Muscle of arm (tissue), 12 donors: ENCODE results near the gene CACNA1D. TPM values are rescaled to one million over a fixed set of nuclear protein-coding genes. Genes with fewer than 3 reads are reported as not detected.
A peak's percentile ranks its signal among the peaks of the same experiment; 100 is the strongest.

ENCODE experiments used
- DNase-seq: peaks from one replicate; pipeline ENCODE4 v3.0.0-alpha.2; 2013
- polyA plus RNA-seq, 12 donors: library from polyadenylated mRNA; unstranded; fragments of 120-200 nt; gene quantifications; one replicate each; pipeline ENCODE4 v1.2.1, GENCODE V29; 2013; ENCODE audit not compliant: insufficient read length in 12 of 12

CACNA1D gene
- polyA plus RNA-seq, 12 donors = 1.5 to 18.8 (median 2.2) TPM; not detected in 1

DNA sequence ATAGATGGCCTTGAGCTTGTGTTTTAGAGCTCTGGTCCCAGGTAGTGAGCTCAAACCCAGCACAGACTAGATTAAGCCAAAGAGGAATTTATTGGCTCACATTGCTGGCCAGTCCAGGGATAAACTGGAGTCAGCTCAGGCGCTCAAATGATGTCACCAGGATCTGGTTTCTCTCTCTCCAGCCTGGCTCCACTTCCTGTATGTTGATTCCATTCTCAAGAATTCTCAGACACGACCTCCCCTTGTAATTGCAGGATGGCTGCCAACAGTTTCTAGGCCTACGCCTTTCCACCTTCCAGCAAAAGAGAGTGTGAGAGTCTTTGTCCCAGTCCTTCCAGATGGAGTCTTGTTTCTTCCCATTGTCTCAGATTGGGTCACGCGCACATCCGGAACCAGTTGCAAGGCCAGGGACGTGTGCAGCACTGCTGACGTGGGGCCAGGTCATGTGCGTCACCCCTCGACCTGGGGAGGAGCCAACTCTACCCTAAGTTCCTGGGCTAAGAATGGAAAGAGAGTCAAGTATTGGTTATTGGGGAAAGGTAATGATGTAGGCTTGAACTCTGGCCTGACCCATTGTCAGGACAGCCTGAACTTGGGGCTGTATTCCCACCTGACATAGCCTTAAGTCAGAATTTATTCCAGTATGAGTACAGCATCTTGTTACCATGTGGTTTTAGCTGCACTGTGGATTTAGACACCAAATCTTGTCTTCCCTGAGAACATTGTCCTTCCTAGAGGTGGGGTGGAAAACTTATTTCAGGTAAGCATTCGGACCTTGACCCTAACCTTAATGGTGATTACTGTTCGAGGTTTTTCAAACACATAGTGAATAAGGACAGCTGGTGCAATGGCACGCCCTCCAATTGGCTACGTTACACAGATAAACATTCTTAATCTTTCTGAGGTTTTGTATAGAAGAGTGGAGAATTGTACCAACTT is 31.6 kb downstream of the CACNA1D start:
- peak; percentile 69 for DNase-seq

DNA sequence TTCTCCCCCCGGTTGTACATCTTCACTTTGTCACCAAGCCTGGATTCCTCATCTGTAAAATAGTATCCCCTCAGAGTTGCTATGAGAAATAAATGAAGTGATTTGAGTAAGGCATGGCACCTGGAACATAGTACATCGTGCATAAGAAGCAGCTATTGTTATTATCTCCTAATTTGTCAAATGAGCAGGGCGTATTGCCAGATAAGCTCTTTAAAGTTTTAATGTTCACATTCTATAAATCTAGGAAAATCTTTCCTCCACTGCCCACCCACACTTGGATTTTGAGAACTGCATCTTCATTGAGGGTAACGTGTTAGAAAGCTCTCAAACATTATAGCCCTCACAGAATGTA is 32.3 kb downstream of the CACNA1D start:
- no peak for DNase-seq

DNA sequence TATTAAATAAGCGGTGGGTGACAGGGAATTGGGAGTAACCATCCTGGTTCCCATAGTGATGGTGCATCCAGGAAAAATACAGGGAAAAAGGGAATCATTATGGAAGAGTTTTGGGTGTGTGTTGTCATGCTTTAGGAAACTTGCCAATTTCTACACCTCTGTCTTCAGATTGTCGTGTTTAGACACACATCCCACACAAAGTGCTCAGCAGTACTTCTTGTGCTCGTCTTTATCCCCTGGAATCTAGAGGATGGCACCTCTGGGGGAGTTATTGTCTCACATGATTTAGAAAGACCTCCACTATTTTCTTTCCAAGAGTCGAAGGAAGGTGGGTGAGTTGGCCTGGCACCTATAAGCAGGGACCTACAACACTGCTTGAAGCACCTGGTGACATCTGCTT is 35.8 kb downstream of the CACNA1D start:
- no peak for DNase-seq

DNA sequence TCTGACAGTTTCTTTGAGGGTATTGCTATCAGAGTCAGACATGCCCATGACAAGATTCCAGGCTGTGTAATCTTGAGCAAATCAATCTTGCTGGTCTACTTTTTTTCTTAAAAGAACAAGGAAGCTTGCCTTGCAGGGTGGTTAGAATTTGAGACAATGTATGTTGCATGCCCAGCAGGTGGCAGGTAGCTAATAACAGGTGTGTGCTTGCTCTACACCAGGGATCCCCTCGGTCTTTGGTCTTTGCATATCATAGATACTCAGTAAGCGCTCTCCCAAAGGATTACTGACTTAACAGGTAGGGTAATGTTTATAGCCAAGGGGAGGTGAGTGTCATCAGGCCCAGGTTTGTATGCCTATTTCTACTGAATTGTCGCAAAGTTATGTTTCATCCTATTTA is 37.3 kb downstream of the CACNA1D start:
- no peak for DNase-seq

DNA sequence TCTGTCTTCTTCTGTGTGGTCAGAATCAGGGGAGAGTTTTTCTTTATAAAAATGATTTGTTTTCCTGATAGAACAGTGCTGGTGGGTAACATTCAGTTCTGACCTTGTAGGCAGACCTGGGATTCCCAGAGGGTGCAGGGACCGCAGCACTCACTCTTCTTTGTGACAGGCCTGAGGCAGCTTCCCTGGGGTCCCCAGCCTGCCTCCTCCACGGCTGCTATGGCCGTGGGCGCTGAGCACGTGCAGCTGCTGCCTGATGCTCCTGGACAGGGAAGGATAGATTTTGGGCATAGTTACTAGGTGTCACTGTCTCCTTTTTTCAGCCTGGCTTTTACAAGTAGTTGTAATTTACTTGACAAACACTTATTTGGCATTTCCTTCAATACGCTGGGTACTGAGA is 39.1 kb downstream of the CACNA1D start:
- DNase-seq = no peak

DNA sequence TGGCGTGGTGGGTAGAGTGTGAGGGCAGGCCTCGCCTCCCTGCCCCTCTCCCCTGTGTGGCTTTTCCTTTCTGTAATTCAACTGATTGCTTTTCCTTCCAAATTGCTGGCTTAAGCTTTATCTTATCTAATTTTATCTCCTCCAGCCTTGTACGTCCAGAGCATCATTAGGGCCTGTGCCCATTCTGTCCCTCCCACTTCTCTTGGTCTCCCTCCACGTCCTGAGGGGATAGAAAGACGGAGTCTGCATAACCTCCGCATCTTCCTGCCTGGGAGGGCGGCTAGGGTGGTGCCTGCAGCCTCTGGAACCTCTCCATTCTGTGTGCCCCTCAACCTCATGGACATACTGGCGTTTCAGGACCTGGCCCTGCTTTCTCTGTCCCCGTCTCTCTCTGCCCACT is 39.8 kb downstream of the CACNA1D start:
- DNase-seq = no peak

DNA sequence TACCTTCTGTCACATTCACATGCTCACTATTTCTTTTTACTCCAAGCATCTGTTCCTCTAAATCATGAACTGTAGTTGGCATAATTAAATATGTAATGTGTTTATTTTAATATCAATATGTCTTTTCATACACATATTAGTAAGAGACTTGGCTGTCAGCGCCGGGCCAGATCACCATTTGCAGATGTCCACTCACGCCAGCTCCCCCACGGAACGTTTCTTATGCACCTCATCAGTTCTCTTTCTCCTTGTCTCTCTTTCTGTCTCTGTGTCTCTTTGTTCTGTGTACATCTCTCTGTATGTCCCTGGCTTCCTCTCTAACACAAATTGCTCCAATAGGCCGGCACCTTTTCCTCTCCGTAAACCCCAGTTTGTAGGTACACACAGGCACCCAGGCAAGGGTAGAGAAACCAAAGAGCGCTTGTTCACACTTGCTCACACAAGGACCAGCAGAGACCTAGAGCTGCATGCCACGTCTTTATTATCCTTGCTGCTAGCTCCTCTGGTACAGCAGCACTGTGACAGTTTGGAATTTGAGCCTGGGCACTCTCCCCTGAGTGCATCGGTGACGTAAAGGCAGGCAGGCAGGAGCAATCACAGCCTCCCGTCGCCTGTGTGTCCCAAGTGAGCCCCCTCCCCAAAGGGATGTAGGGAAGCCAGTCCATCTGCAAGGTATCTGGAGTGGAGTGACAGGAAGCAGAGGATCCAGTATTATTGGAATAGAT is 40.4 kb downstream of the CACNA1D start:
- no peak for DNase-seq

DNA sequence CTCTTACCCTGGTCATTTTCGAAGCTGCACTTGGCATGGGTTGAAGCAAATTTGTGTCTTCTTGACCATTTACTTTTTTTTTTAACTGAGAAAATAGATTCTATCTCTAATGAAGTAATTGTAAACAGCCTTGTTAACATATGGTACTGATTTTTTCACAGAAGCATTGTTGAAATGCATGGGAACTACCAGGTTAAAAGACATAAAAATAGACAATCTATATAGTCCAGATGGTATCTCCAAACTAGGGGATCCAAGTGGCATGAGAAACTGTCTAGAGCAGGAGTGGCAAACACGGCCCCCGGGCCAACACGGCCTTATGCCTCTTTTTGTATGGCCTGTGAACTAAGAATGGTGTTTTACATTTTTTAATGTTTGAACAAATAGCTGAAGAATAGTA is 41.9 kb downstream of the CACNA1D start:
- DNase-seq = no peak

DNA sequence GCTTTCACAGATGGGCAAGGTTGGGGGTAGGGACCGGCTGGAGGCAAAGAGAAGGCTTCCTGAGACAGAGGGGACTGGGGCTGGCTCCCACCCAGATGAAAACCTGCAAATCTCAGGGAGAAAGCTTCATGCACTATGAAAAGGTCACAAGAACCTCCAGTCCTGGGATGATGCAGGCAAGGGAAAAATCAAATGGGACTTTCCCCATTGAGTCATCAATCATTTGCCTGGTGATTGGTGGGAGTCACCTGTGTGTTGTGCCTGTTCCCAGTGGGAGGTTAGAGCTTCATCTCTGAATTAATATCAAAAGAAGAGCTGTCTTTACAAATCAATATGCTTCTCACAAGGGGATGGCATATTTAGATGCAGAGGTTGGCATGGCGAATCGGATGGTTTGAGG is 49.9 kb downstream of the CACNA1D start:
- DNase-seq = no peak

DNA sequence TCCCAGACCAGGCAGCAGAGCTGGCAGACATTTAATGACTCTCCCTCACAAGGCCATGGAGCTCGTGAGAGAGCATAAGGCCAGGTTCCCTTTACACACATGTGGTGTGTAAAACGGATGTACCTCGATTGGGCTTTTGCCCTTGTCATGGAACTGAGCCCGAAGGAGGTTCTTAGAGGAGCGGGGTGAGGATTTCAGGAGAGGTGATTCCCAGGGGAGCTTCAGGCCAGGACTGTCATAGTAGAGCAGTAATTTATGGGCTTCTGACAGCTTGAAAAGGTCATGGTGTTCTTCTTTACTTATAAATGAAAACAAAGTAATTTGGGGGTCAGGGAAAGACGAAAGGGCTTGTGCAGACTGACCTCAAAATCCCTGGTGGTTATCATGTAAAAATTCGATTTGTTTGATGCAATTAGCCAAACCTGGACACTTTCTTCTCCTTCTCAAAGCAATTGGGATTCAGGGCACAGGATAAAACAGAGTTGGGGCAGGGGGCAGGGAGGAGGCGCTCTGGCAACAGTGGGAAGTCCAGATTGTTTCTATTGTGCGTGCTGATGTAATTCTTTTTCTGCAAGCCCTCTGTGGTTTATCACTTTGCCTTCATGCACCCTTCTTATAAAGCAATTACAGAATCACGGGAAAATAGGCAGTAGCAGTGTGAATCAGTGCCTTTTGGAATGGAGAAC is 51.0 kb downstream of the CACNA1D start:
- no peak for DNase-seq

DNA sequence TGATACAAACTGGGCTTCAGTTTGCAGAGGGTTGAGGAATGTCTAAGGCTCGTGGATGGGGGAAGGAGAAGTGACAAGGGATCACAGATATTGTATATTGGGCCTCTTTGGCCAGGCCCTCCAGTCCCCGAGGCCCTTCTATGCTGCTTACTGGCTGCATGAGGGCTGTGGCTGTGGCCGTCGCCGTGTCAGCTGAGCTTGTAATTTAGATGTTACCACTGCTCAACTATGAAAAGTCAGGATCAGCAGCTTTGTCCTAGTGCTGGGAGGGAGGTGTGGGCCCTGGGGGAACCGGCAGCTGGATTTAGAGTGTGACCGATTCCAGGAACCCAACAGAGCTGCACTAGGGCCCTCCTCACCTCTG is 51.6 kb downstream of the CACNA1D start:
- no peak for DNase-seq

DNA sequence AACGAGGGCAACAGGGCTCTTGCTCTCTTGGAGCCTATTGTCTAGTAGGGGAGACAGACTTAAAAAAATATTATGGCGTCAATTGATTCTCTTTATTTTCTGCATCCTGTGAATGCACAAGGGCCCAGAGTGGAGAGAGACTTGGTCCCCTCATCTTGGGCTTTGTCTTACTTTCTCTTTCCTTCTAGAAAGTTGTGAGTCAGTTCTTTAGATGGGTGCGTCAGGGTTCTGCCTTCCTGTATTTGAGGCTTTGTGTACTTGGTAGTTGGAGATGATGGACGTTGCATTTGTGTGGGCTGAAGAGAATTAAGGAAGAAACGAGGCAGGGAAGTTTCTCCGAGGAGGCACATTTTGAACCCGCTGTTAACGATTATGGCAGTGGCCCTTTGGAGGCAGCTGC is 52.9 kb downstream of the CACNA1D start:
- no peak for DNase-seq

DNA sequence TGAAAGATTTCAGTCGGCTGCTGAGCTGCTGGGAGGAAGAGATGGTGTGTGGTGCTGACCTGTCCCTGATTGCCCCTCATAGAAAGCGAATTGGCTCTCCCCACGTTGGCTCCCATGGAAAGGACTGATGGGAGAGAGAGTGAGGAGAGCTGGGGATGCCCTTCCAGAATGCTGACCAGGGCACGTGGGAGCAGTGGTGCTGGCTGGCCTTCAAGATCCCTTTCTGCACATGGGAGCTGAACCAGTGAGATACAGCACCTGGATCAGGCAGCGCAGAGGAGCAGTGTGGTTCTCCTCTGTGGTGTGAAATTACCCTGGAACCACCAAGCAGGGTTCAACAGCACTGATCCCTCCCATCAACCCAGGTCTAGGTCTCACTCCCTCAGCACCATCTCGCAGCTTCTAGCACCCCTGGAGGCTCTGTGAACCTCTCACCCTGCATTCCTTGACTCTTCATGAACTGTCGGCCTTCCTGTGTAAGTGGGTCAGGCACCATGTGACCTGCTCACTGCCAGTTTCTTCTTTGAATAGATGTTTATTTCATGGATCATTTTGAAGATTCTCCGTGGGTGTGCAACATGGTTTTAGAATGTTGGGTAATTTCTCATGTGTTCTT is 55.7 kb downstream of the CACNA1D start:
- no peak for DNase-seq

DNA sequence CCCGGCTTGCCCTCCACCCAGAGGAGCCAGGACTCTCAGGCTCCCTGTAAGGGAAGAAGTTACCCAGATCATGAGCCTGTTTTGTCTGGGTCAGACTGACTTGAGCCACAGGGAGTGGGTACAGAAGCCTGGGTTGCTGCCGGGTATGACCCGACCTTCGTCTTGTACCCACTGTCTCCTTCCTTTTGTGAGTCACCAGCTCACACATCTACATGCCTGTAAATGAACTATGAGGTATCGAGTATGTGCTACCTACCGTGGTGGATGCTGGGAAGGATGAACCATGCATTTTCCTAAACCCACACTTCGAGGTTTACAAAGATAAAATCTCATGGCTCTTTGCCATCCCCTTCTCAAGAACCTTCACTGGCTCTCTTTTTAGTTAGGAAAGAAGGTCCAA is 56.9 kb downstream of the CACNA1D start:
- no peak for DNase-seq

DNA sequence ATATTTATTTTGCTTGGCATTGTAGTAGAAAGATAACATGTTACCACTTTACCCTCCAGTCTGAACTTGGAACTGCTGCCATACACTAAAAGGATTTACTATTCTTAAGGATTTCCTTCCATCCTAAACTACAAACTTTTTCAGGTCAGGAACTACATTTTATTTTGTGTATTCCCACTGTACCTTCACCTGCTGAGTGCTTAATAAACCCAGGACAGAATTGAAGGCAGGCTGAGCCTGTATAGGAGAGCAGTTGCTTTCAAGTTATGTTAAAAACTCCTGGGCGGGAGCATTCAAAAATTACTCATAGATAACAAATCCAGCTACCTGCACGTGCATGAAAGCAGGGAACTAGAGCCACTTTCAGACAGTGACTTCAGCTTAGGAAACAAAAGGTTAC is 58.3 kb downstream of the CACNA1D start:
- DNase-seq = no peak

DNA sequence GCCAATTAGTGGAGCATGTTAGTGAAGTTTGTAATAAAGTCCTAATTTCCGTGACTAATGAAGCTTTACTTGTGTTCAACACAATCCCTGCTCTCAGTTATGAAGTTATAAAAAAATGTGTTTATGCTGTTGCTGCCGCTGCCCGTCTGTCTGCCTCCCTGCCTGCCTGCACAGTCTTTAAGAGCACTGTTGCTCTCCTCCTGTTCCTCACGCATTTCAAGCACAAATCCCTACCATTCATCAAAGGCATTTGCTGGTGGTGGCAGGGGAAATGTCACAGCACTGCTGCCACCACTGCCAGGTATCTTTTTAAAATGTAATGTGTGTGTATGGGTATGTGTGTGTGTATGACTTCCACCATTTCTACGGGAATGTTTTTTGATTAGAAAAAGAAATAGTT is 58.8 kb downstream of the CACNA1D start:
- DNase-seq = no peak

DNA sequence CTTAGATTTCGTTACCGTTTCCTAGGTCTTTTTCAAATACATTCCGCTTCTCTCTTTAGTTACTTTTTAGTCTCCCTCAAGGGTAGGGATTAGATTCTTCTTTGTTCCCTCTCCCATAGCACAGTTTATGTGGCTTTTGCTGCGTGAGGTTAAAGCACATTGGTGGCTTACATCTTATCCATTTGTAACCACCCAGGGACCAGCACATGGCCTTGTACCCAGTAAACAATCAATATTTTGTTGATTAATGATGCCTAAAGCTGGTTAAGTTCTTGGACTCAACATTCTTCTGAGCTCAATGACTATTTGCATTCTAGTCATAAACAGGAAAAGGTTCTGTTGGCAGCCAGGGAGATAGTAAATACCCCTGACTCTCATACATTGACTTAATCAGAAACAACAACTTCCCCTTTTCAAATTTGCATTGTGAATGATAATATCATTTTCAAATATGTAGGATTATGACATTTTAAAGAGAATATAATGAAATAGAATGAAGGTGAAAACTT is 60.2 kb downstream of the CACNA1D start:
- no peak for DNase-seq

DNA sequence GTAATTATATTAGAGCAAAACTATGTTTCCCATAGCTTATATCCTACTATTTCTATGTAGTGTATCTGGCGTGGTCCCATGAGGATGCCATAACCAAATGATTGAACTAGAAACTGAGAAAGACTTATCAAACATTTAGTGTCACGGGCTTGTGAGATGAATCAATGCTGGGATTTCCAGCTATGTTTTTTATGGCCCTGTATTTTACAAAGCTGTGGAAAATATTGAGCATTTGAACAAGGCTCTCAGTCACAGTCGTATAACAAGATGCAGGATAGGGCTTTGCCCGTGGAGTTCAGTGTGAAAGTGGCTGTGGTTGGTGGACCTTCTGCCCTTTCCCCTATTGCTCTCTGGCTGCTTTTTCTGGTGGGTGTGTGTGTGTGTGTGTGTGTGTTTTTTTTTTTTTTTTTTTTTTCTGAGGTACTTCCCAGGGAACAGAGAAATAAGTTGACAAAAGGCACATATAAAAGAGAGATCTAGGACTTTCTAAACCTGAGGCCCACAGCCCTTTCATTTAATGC is 60.7 kb downstream of the CACNA1D start:
- no peak for DNase-seq

DNA sequence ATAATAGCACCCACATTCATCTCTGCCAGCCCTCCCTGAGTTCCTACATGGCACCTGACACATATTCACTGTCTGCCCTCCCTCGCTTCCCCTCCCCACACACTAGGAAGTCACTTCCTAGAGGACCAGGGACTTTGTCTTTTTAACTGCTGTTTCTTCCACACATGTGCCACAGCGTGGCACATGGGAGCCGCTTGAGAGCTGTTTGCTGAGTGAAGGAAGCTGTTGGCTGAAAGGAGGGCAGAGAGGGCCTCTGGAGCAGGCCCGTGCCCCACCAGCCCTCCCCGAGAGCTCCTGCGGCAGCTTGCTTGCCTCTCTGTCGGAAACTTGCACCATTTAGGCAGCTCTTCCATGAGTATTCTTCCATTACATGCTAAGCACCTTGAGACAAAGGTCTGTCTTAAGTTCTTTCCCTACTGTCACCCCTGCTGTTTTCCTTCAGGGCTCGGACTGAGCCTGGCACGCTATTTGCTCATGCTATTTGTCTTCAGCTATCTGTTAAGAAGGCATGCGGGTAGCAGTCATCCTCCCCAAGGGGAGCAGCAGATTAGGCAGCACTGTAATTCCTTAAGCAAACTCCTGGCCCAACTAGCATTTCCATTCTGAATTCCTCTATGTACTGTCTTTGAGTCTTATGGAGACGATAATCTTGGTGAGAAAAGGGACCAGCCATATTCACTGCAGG is 72.2 kb downstream of the CACNA1D start:
- no peak for DNase-seq

DNA sequence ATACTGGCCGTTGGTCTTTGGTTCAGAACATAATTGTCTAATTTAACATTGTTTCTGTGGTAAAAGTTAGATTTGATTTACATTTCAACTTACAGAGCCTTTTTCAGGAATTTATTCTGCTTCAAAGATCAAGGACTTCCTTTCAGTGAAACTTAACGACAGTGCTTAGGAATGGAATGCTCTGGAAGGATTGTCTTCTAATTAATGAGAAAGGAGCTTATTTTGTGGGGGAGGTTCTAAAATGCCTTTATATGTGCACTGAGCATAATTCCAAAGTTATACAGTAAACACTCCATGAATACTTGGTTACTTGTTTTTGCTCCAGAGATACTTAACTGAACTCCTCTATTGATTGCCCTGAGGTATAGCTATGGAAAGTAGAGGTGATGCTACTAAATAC is 75.7 kb downstream of the CACNA1D start:
- DNase-seq = no peak

DNA sequence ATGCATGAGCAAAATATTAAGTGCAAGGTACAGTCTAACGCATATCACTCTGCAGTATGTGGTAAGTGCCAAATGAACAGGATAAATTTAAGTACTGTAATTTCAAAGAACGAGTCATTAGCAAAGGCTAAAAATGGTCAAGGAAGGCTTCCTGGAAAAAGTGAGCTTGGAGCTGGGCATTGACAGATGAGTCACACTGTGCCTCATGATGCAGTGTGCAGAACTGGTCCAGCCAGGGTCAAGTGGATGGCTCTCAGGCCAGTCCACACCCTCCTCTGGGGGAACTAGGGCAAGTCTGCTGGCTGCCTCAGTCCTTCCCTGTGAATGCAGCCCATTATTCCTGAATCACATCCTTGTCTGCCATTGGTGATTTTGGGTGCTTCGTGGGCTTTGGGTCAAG is 76.3 kb downstream of the CACNA1D start:
- no peak for DNase-seq
